B cell (primary cell): ENCODE measurements around the gene LRTM1.

ENCODE experiments used
- CTCF ChIP-seq: fragments of 200-600 bp; IDR thresholded peaks from one replicate; pipeline ENCODE4 v1.8.0; 2022; ENCODE audit warnings: antibody characterized with exemption, mild to moderate bottlenecking
- EZH2 ChIP-seq: IDR thresholded peaks from 2 replicates; pipeline ENCODE4 v1.6.1; 2012; ENCODE audit warnings: borderline replicate concordance, low read depth, mild to moderate bottlenecking, moderate library complexity, low read length; ENCODE audit not compliant: insufficient read depth, poor library complexity, severe bottlenecking

GRCh38 chr3:54915976-54916375 lies 11.9 kb downstream of the LRTM1 start:
- TF ChIP-seq CTCF, result no peak
- no peak for TF ChIP-seq EZH2
